K562 (cell line): ENCODE measurements around the gene TUT1. TPM values are rescaled to one million over a fixed set of nuclear protein-coding genes. Genes with fewer than 3 reads are reported as not detected.

Experiments
- BCL6 ChIP-seq: fragments of 250-450 bp; sonication (Bioruptor Pico); IDR thresholded peaks from 2 replicates; pipeline ENCODE4 v1.4.0; 2020
- CBFB ChIP-seq: sonication (generic); formaldehyde crosslinking; IDR thresholded peaks from 2 replicates; pipeline ENCODE4 v1.4.0; 2020; ENCODE audit warnings: mild to moderate bottlenecking, missing genetic modification reagents
- DLX4 ChIP-seq: fragments of 250-450 bp; sonication (Bioruptor Pico); IDR thresholded peaks from 2 replicates; pipeline ENCODE4 v1.6.1; 2021; ENCODE audit warnings: mild to moderate bottlenecking
- DMBX1 ChIP-seq: fragments of 250-450 bp; sonication (Bioruptor Pico); IDR thresholded peaks from 2 replicates; pipeline ENCODE4 v1.8.0; 2022; ENCODE audit warnings: inconsistent platforms, mild to moderate bottlenecking, moderate library complexity, borderline replicate concordance
- EGR1 ChIP-seq: fragments of 450-650 bp; conservative IDR thresholded peaks from 2 replicates; pipeline ENCODE4 v1.6.1; 2017; ENCODE audit warnings: mild to moderate bottlenecking
- ELF2 ChIP-seq: fragments of 250-450 bp; sonication (Bioruptor Pico); IDR thresholded peaks from 2 replicates; pipeline ENCODE4 v1.5.0; 2021; ENCODE audit warnings: mild to moderate bottlenecking
- FOXA1 ChIP-seq: fragments of 450-650 bp; IDR thresholded peaks from 2 replicates; pipeline ENCODE4 v1.6.1; 2016; ENCODE audit warnings: mild to moderate bottlenecking, borderline replicate concordance
- FOXP4 ChIP-seq: sonication (generic); formaldehyde crosslinking; IDR thresholded peaks from 2 replicates; pipeline ENCODE4 v1.8.0; 2022; ENCODE audit warnings: mild to moderate bottlenecking, missing genetic modification reagents, borderline replicate concordance
- GATAD2A ChIP-seq: fragments of 450-650 bp; IDR thresholded peaks from 2 replicates; pipeline ENCODE4 v1.6.1; 2017
- JUNB ChIP-seq: fragments of 450-650 bp; formaldehyde crosslinking; conservative IDR thresholded peaks from 2 replicates; pipeline ENCODE4 v1.4.0; 2020; ENCODE audit warnings: mild to moderate bottlenecking
- LARP7 ChIP-seq: fragments of 450-650 bp; IDR thresholded peaks from 2 replicates; pipeline ENCODE4 v1.6.1; 2016
- MYNN ChIP-seq, 2 experiments: sonication (generic); formaldehyde crosslinking in 1 of 2; IDR thresholded peaks; 2 replicates each; pipeline versions ENCODE4 v1.5.0 to v1.6.1; 2016 to 2020; ENCODE audit warnings: antibody characterized with exemption in 1 of 2, missing genetic modification reagents in 1 of 2
- NFIX ChIP-seq: fragments of 250-450 bp; sonication (Bioruptor Pico); IDR thresholded peaks from 2 replicates; pipeline ENCODE4 v1.4.0; 2020; ENCODE audit warnings: low read depth, mild to moderate bottlenecking, moderate library complexity
- PCBP1 ChIP-seq: fragments of 200-400 bp; formaldehyde crosslinking; IDR thresholded peaks from 2 replicates; pipeline ENCODE4 v1.6.1; 2018; ENCODE audit warnings: mild to moderate bottlenecking, low read depth, low read length; ENCODE audit not compliant: poor library complexity, severe bottlenecking
- SAFB2 ChIP-seq: fragments of 200-400 bp; formaldehyde crosslinking; IDR thresholded peaks from 2 replicates; pipeline ENCODE4 v1.6.1; 2018; ENCODE audit warnings: borderline replicate concordance, low read length, low read depth, moderate library complexity; ENCODE audit not compliant: severe bottlenecking
- SMARCC2 ChIP-seq: fragments of 450-650 bp; IDR thresholded peaks from 2 replicates; pipeline ENCODE4 v1.6.1; 2017; ENCODE audit warnings: antibody characterized with exemption, moderate library complexity, mild to moderate bottlenecking, low read depth
- ZBTB7A ChIP-seq: IDR thresholded peaks from 2 replicates; pipeline ENCODE4 v1.6.1; 2011; ENCODE audit warnings: low read depth, mild to moderate bottlenecking, low read length, moderate library complexity, borderline replicate concordance; ENCODE audit not compliant: control insufficient read depth
- ZEB2 ChIP-seq: fragments of 450-650 bp; IDR thresholded peaks from 2 replicates; pipeline ENCODE4 v1.6.1; 2016
- ZNF197 ChIP-seq: fragments of 200-800 bp; sonication (Bioruptor generic); IDR thresholded peaks from 2 replicates; pipeline ENCODE4 v1.6.1; 2016; ENCODE audit warnings: low read depth, missing genetic modification characterization, missing compliant biosample characterization
- ZNF311 ChIP-seq: fragments of 250-450 bp; sonication (Bioruptor Pico); IDR thresholded peaks from 2 replicates; pipeline ENCODE4 v1.4.0; 2020; ENCODE audit warnings: mild to moderate bottlenecking, moderate library complexity
- ZNF444 ChIP-seq: fragments of 250-450 bp; sonication (Bioruptor Pico); IDR thresholded peaks from 2 replicates; pipeline ENCODE4 v1.4.0; 2020; ENCODE audit warnings: mild to moderate bottlenecking, moderate library complexity
- ZNF518B ChIP-seq: fragments of 250-450 bp; sonication (Bioruptor Pico); IDR thresholded peaks from 2 replicates; pipeline ENCODE4 v1.5.0; 2021; ENCODE audit warnings: mild to moderate bottlenecking, moderate library complexity
- ZNF696 ChIP-seq: fragments of 250-450 bp; sonication (Bioruptor Pico); conservative IDR thresholded peaks from 2 replicates; pipeline ENCODE4 v1.4.0; 2020; ENCODE audit warnings: mild to moderate bottlenecking, moderate library complexity
- ZNF785 ChIP-seq: fragments of 250-450 bp; sonication (Bioruptor Pico); IDR thresholded peaks from 2 replicates; pipeline ENCODE4 v1.4.0; 2020; ENCODE audit warnings: mild to moderate bottlenecking
- polyA plus RNA-seq, 8 experiments: library from polyadenylated mRNA; depleted of rRNA in 4 of 8; stranded (reverse) in 5 of 8; unstranded in 3 of 8; fragments of >200 nt; fragmentation: Nextera tagmentation in 2 of 8; fragmentation: Illumina TruSeq in 1 of 8; extraction: Ambion mirVana in 2 of 8; extraction: Trizol in 1 of 8; gene quantifications; 2 replicates each; pipeline versions ENCODE4 v1.2.1 to v1.2.3, GENCODE V29; 2011 to 2014; ENCODE audit warnings: inconsistent platforms in 1 of 8, missing spikeins in 1 of 8
- total RNA-seq, 7 experiments: library from RNA; depleted of rRNA in 6 of 7; stranded (reverse); fragments of >200 nt in 6 of 7; fragmentation: Illumina TruSeq in 2 of 7; extraction: Trizol in 2 of 7; gene quantifications; 2 replicates each; pipeline versions ENCODE4 v1.2.1 to v1.2.3, GENCODE V29; 2011 to 2021; ENCODE audit warnings: low replicate concordance in 1 of 7

Gene TUT1
- total and polyA plus RNA-seq, 9 of the 15 experiments (the other 6 are each of a cell fraction or from before 2014, with no cell fraction given), result 0.66 to 44.3 (median 15.7) TPM

GRCh38 chr11:62556108-62556874 is 35.0 kb downstream of the TUT1 start (continued):
- TF ChIP-seq ZNF518B (no peak), SMARCC2 (0 out of 2 replicates have a peak, but pooled peaks have one; percentile 42), ZBTB7A (peak; percentile 98), GATAD2A (no peak), FOXP4 (no peak), CBFB (CRISPR knock-in tag) (0 out of 2 replicates have a peak, but pooled peaks have one; percentile 45), PCBP1 (no peak), DMBX1 (CRISPR knock-in tag) (0 out of 2 replicates have a peak, but pooled peaks have one; percentile 12), MYNN (IDR thresholded peaks at IDR 0.05) (peak; percentile 19; the same call in 1 of the 2 replicates), MYNN (CRISPR knock-in tag; IDR thresholded peaks at IDR 0.05) (no peak), EGR1 (no peak), ZNF311 (peak; percentile 43; the same call in 1 of the 2 replicates), ZNF197 (CRISPR knock-in tag) (no peak), FOXA1 (no peak), NFIX (CRISPR knock-in tag) (no peak), ZEB2 (no peak; the same call in 1 of the 2 replicates), DLX4 (CRISPR knock-in tag) (no peak), ZNF696 (CRISPR knock-in tag) (no peak), JUNB (CRISPR knock-in tag) (peak; percentile 46; the same call in 1 of the 2 replicates), SAFB2 (no peak), ELF2 (no peak), BCL6 (no peak), LARP7 (no peak), ZNF444 (CRISPR knock-in tag) (no peak), ZNF785 (CRISPR knock-in tag) (no peak)
